Uterus (tissue), 2 donors: ENCODE results near the gene LRP2BP.

Experiments
- POLR2A ChIP-seq, 2 donors: fragments of 450-650 bp; IDR thresholded peaks; one replicate each; pipeline ENCODE4 v1.6.1; 2016; ENCODE audit warnings: antibody characterized with exemption in 2 of 2, mild to moderate bottlenecking in 1 of 2, moderate library complexity in 1 of 2
- TF ChIP-seq, protein P1 (sequence below), 4 experiments: fragments of 200-600 bp in 2 of 4; fragments of 450-650 bp in 2 of 4; sonication (generic) in 2 of 4; IDR thresholded peaks; one replicate each; pipeline ENCODE4 v1.5.1; 2016 to 2019; ENCODE audit warnings: antibody characterized with exemption in 4 of 4, mild to moderate bottlenecking in 2 of 4, moderate library complexity in 1 of 4

DNA sequence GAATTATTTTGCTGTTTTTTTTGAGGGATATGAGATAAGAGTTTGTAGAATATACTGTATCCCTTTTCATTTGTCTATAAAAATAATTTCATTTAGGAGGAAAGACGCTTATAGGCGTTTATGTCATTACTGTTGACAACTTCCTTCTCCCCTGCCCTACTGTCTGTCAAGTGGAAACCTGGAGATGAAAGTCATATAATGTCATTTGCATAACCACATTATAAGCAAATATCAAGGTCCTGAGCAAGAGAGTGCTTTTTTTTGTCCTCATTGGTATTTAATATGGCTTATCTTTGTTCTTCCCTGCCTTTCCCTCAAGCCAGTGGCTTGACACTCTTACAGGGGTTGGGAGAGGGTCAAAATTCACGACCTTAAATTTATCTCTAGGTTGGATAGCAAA is 55.8 kb downstream of the LRP2BP start:
- TF ChIP-seq, protein P1, sequence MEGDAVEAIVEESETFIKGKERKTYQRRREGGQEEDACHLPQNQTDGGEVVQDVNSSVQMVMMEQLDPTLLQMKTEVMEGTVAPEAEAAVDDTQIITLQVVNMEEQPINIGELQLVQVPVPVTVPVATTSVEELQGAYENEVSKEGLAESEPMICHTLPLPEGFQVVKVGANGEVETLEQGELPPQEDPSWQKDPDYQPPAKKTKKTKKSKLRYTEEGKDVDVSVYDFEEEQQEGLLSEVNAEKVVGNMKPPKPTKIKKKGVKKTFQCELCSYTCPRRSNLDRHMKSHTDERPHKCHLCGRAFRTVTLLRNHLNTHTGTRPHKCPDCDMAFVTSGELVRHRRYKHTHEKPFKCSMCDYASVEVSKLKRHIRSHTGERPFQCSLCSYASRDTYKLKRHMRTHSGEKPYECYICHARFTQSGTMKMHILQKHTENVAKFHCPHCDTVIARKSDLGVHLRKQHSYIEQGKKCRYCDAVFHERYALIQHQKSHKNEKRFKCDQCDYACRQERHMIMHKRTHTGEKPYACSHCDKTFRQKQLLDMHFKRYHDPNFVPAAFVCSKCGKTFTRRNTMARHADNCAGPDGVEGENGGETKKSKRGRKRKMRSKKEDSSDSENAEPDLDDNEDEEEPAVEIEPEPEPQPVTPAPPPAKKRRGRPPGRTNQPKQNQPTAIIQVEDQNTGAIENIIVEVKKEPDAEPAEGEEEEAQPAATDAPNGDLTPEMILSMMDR (IDR thresholded peaks at IDR 0.05): no peak
- TF ChIP-seq POLR2A (IDR thresholded peaks at IDR 0.05): no peak
